Measurements from ENCODE around the gene CHRNB1. TPM values are rescaled to one million over a fixed set of nuclear protein-coding genes. Genes with fewer than 3 reads are reported as not detected.

Gene CHRNB1
- total RNA-seq, 4 donors from 2014 or later, result 4.0 to 9.1 (median 5.8) TPM

- Histone ChIP-seq H3K4me3 (no peak overlapping the region), H3K9me3 (no peaks in the 10 kb centered on the region), H3K27me3 (no peaks in the 10 kb centered on the region), H3K4me1 (peaks cover 0 to 56% (median 9%) of the 10 kb centered on the region in 4 donors), H3K36me3 (peaks cover 0 to 41% (median 0%) of the 10 kb centered on the region in 3 donors), H3K27ac (no peak overlapping the region)
- no peak for TF ChIP-seq POLR2A (IDR thresholded peaks at IDR 0.05)
- TF ChIP-seq CTCF (IDR thresholded peaks at IDR 0.05), result no peak
- no peak for DNase-seq
Observed at GRCh38 chr17:7493941-7494340, 49.1 kb downstream of the CHRNB1 start.

- no peaks in the 10 kb centered on the region for H3K9me3 ChIP-seq
- peaks cover 0 to 36% (median 9%) of the 10 kb centered on the region in 4 donors for H3K4me1 ChIP-seq
- H3K4me3 ChIP-seq, result no peak overlapping the region
- no peak for DNase-seq
- no peak overlapping the region for H3K27ac ChIP-seq
- no peak for TF ChIP-seq CTCF (IDR thresholded peaks at IDR 0.05)
- H3K27me3 ChIP-seq, result no peaks in the 10 kb centered on the region
- peaks cover 0 to 61% (median 0%) of the 10 kb centered on the region in 3 donors for H3K36me3 ChIP-seq
Observed at GRCh38 chr17:7495906-7496434, 51.1 kb downstream of the CHRNB1 start.

- no peak overlapping the region for H3K4me3 ChIP-seq
- H3K27me3 ChIP-seq, result no peaks in the 10 kb centered on the region
- H3K9me3 ChIP-seq, result no peaks in the 10 kb centered on the region
- no peak overlapping the region for H3K27ac ChIP-seq
- H3K36me3 ChIP-seq, result peaks cover 0 to 68% (median 3%) of the 10 kb centered on the region in 3 donors
- no peak for TF ChIP-seq POLR2A (IDR thresholded peaks at IDR 0.05)
- no peak for TF ChIP-seq CTCF (IDR thresholded peaks at IDR 0.05)
- no peak for DNase-seq
- H3K4me1 ChIP-seq, result peaks cover 0 to 29% (median 6%) of the 10 kb centered on the region in 4 donors
Observed at GRCh38 chr17:7496470-7497183, 51.8 kb downstream of the CHRNB1 start.

- TF ChIP-seq POLR2A (IDR thresholded peaks at IDR 0.05), result no peak
- TF ChIP-seq CTCF (IDR thresholded peaks at IDR 0.05), result no peak
- Histone ChIP-seq H3K27me3 (no peaks in the 10 kb centered on the region), H3K27ac (no peak overlapping the region), H3K4me1 (peaks cover 0 to 23% (median 4%) of the 10 kb centered on the region in 4 donors), H3K4me3 (no peak overlapping the region), H3K9me3 (no peaks in the 10 kb centered on the region), H3K36me3 (peaks cover 0 to 74% (median 3%) of the 10 kb centered on the region in 3 donors)
- no peak for DNase-seq
Observed at GRCh38 chr17:7497228-7497627, 52.4 kb downstream of the CHRNB1 start.

- H3K4me1 ChIP-seq, result peaks cover 0 to 19% (median 4%) of the 10 kb centered on the region in 4 donors
Observed at GRCh38 chr17:7497636-7498035, 52.8 kb downstream of the CHRNB1 start.

More at GRCh38 chr17:7497636-7498035, 52.8 kb downstream of the CHRNB1 start:
- peaks cover 0 to 78% (median 3%) of the 10 kb centered on the region in 3 donors for H3K36me3 ChIP-seq
- no peak for TF ChIP-seq POLR2A (IDR thresholded peaks at IDR 0.05)
- no peak for TF ChIP-seq CTCF (IDR thresholded peaks at IDR 0.05)
- no peaks in the 10 kb centered on the region for H3K9me3 ChIP-seq
- H3K27me3 ChIP-seq, result no peaks in the 10 kb centered on the region
- H3K27ac ChIP-seq, result no peak overlapping the region
- no peak overlapping the region for H3K4me3 ChIP-seq
- no peak for DNase-seq

All from Peyer's patch (tissue), 4 donors.